Common myeloid progenitor, CD34-positive (primary cell): ENCODE results near the gene LTBP3.

ENCODE experiments used
- CTCF ChIA-PET: fragments of 350-600 bp; sonication (Branson Sonifier 250); formaldehyde crosslinking; loops from one replicate; lab custom pipeline; 2021; ENCODE audit warnings: antibody characterized with exemption; lab: Charles Lee
- POLR2A ChIA-PET: fragments of 350-600 bp; sonication (Branson Sonifier 250); formaldehyde crosslinking; loops from one replicate; lab custom pipeline; 2021; ENCODE audit warnings: antibody characterized with exemption; lab: Charles Lee
- DNase-seq, 3 donors: peaks; one replicate each; pipeline versions ENCODE4 v3.0.0 to v3.0.0-alpha.2; 2013
- H3K27ac ChIP-seq, 2 experiments: 1 replicate in 1 of 2; 2 replicates in 1 of 2; pipeline ENCODE4 v1.7.0; 2013; ENCODE audit warnings: inconsistent platforms in 2 of 2, low read length in 2 of 2, mild to moderate bottlenecking in 2 of 2, low read depth in 1 of 2, moderate library complexity in 1 of 2; ENCODE audit not compliant: severe bottlenecking in 2 of 2, insufficient read depth in 1 of 2, poor library complexity in 1 of 2
- H3K27me3 ChIP-seq, 5 experiments: replicated peaks in 2 of 5; 1 replicate in 3 of 5; 2 replicates in 2 of 5; pipeline versions ENCODE4 v1.6.1 to v1.7.0; 2013; ENCODE audit warnings: low read length in 4 of 5, mild to moderate bottlenecking in 2 of 5, moderate library complexity in 2 of 5, inconsistent platforms in 1 of 5; ENCODE audit not compliant: insufficient read depth in 5 of 5, control insufficient read depth in 4 of 5
- H3K36me3 ChIP-seq, 4 experiments: 1 replicate in 2 of 4; 2 replicates in 2 of 4; pipeline versions ENCODE4 v1.6.1 to v1.7.0; 2013; ENCODE audit warnings: low read length in 3 of 4, control low read depth in 1 of 4, mild to moderate bottlenecking in 1 of 4; ENCODE audit not compliant: control insufficient read depth in 4 of 4, insufficient read depth in 4 of 4
- H3K4me1 ChIP-seq, 4 experiments: 1 replicate in 3 of 4; 2 replicates in 1 of 4; pipeline versions ENCODE4 v1.6.1 to v1.7.1; 2013; ENCODE audit warnings: low read length in 3 of 4, mild to moderate bottlenecking in 3 of 4, control low read depth in 1 of 4, inconsistent platforms in 1 of 4, moderate library complexity in 1 of 4; ENCODE audit not compliant: control insufficient read depth in 4 of 4, insufficient read depth in 4 of 4; ENCODE audit errors: control extremely low read depth in 1 of 4
- H3K4me3 ChIP-seq, 7 experiments: 1 replicate in 4 of 7; 2 replicates in 3 of 7; pipeline versions ENCODE4 v1.5.1 to v1.7.0; 2013; ENCODE audit warnings: mild to moderate bottlenecking in 7 of 7, low read length in 6 of 7, moderate library complexity in 6 of 7, inconsistent platforms in 2 of 7, low read depth in 2 of 7, control low read depth in 1 of 7; ENCODE audit not compliant: insufficient read depth in 4 of 7, control insufficient read depth in 1 of 7; ENCODE audit errors: extremely low read depth in 1 of 7
- H3K9me3 ChIP-seq, 5 experiments: 1 replicate in 4 of 5; 2 replicates in 1 of 5; pipeline versions ENCODE4 v1.6.1 to v1.7.1; 2013; ENCODE audit warnings: low read length in 4 of 5, mild to moderate bottlenecking in 2 of 5, inconsistent platforms in 1 of 5, low read depth in 1 of 5, moderate library complexity in 1 of 5; ENCODE audit not compliant: control insufficient read depth in 4 of 5, insufficient read depth in 2 of 5; ENCODE audit errors: control extremely low read depth in 1 of 5
- WGBS: methylation state at CpG from one replicate; pipeline ENCODE4 v1.1.5; 2013; ENCODE audit not compliant: insufficient coverage; 5-methylcytosine and 5-hydroxymethylcytosine counted together

LTBP3 gene

DNA sequence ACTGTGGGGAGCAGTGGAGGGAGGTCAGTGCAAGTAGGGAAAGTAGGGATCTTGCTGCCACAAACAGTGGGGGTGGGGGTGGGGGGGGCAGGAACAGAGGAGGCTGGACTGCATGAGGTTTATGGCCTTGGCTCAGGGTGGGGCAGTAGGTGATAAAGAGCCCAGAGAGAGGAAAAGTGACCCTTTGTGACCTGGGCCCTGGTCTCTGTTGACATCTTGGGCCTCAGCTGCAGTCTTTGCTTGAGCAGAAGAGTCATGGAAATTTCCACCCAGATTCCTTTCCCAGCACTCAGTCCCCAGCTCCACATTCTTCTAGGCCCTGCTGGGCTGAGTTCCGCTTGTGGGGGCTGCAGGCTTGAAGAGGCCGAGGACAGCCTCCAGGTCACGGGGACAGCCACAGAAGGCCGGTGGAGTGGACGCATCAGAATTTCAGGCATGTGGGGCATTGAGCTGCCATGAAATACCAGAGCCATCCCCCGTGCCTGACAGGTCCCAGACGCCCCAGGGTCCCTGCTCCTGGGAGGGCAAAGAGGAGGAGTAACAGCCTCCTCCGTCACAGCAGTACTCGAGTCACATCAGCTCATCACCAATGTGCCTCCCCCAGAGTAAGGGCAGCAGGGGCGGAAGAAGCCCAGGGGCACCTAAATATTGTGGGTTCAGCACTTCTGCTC, 69.0 kb downstream of the LTBP3 start:
- POLR2A ChIA-PET = interaction anchor here (5.3 to 26.7 kb wide), 2 partner anchors 12 to 16 kb away, joined by 91 to 1072 read pairs; partner anchors contain the start of gene MALAT1
- WGBS = 98% methylated on average over 8 of the region's 10 CpGs
- Histone ChIP-seq H3K4me3 (no peak overlapping the region), H3K4me1 (peaks cover 10 to 71% (median 64%) of the 10 kb centered on the region in 4 experiments), H3K27me3 (no peaks in the 10 kb centered on the region), H3K36me3 (no peaks in the 10 kb centered on the region), H3K9me3 (no peaks in the 10 kb centered on the region), H3K27ac (no peak overlapping the region)
- DNase-seq = no peak
- CTCF ChIA-PET = interaction anchor here (1.4 to 26.9 kb wide), 5 partner anchors 9 to 73 kb away, joined by 3 to 653 read pairs (median 7); partner anchors contain the start of gene MALAT1
